ENCODE data around the gene CCR8. TPM values are rescaled to one million over a fixed set of nuclear protein-coding genes. Genes with fewer than 3 reads are reported as not detected.

CCR8 gene
- total RNA-seq, 1 experiment from 2014 or later, result not detected

DNA sequence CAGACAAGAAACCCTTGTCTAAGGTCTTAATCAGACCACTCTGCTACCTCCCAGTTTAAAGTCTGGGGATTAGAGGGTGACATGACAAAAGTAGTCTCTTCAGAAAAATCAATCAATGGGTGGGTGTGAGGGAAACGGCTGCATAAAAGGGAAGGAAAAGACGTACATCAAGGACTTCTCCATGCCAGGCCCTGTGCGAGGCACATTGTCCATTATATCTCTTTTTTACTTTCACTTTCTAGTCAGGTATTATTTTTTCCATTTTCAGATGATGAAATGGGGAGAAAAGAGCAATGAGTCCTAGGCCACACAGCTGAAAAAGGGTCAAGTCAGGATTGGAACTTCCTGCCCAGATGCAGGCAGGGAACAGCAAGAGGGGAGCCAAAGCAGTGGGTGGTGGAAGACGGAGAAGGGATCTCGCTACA, 45.0 kb upstream of the CCR8 start (continued):
- TF ChIP-seq, protein P1, sequence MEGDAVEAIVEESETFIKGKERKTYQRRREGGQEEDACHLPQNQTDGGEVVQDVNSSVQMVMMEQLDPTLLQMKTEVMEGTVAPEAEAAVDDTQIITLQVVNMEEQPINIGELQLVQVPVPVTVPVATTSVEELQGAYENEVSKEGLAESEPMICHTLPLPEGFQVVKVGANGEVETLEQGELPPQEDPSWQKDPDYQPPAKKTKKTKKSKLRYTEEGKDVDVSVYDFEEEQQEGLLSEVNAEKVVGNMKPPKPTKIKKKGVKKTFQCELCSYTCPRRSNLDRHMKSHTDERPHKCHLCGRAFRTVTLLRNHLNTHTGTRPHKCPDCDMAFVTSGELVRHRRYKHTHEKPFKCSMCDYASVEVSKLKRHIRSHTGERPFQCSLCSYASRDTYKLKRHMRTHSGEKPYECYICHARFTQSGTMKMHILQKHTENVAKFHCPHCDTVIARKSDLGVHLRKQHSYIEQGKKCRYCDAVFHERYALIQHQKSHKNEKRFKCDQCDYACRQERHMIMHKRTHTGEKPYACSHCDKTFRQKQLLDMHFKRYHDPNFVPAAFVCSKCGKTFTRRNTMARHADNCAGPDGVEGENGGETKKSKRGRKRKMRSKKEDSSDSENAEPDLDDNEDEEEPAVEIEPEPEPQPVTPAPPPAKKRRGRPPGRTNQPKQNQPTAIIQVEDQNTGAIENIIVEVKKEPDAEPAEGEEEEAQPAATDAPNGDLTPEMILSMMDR (IDR thresholded peaks at IDR 0.05 in 2 of 3, conservative IDR thresholded peaks at IDR 0.05 in 1 of 3; ENCODE audit: borderline replicate concordance in 1 of 3, insufficient read depth in 1 of 3, low read depth in 2 of 3, low read length in 2 of 3), result no peak
- TF ChIP-seq ATF3 (IDR thresholded peaks at IDR 0.05) (no peak), SRF (IDR thresholded peaks at IDR 0.05; ENCODE audit: low read depth) (no peak), JUND (IDR thresholded peaks at IDR 0.05) (no peak)

GRCh38 chr3:39285332-39285731, 44.2 kb upstream of the CCR8 start:
- no peaks in the 10 kb centered on the region for H4K20me1 ChIP-seq (ENCODE audit: insufficient read depth)
- H3K9ac ChIP-seq (ENCODE audit: low read length), result no peak overlapping the region
- H3K9me2 ChIP-seq (ENCODE audit: insufficient read depth), result no peaks in the 10 kb centered on the region
- no peak overlapping the region for H2AFZ ChIP-seq (ENCODE audit: low read depth, low read length, poor library complexity, severe bottlenecking)
- TF ChIP-seq EGR1 (IDR thresholded peaks at IDR 0.05; ENCODE audit: low read depth) (no peak), SP1 (IDR thresholded peaks at IDR 0.05; ENCODE audit: low read depth) (no peak), FOSL1 (IDR thresholded peaks at IDR 0.05; ENCODE audit: low read depth) (no peak), EZH2 (IDR thresholded peaks at IDR 0.05) (no peak), REST (IDR thresholded peaks at IDR 0.05; ENCODE audit: low read depth) (no peak), YY1 (IDR thresholded peaks at IDR 0.05; ENCODE audit: extremely low read depth, insufficient replicate concordance, low read depth, low read length) (no peak), POLR2A (IDR thresholded peaks at IDR 0.05; ENCODE audit: borderline replicate concordance, extremely low read depth, insufficient read depth, insufficient read length) (no peak), SIN3A (IDR thresholded peaks at IDR 0.05; ENCODE audit: low read depth) (no peak), TCF7L2 (IDR thresholded peaks at IDR 0.05; ENCODE audit: borderline replicate concordance, extremely low read depth, insufficient read depth, insufficient read length) (no peak), CBX3 (IDR thresholded peaks at IDR 0.05; ENCODE audit: low read depth) (no peak), CEBPB (IDR thresholded peaks at IDR 0.05; ENCODE audit: low read depth) (no peak), SRF (IDR thresholded peaks at IDR 0.05; ENCODE audit: low read depth) (no peak)
- TF ChIP-seq, protein P1 (IDR thresholded peaks at IDR 0.05 in 2 of 3, conservative IDR thresholded peaks at IDR 0.05 in 1 of 3; ENCODE audit: borderline replicate concordance in 1 of 3, insufficient read depth in 1 of 3, low read depth in 2 of 3, low read length in 2 of 3), result no peak
- H3K27ac ChIP-seq (ENCODE audit: low read depth, low read length), result no peak overlapping the region
- ChIA-PET POLR2A (no interaction called here), CTCF (no interaction called here), RAD21 (ENCODE audit: low non-redundant PET in 1 of 2, low total read pairs in 2 of 2, uncharacterized antibody in 2 of 2, unreplicated experiment in 2 of 2) (interaction anchor here in 1 of 2 experiments (0.6 kb wide), 1 partner anchor 99 kb away, joined by 4 read pairs; no protein-coding TSS in a partner anchor)
- intact Hi-C loops (cut with micrococcal nuclease), result no loop called here
- H3K4me3 ChIP-seq (replicated peaks in 1 of 2; ENCODE audit: low read depth in 1 of 2, low read length in 2 of 2), result no peak overlapping the region
- no peaks in the 10 kb centered on the region for H3K27me3 ChIP-seq (ENCODE audit: insufficient read depth, low read length)
- ATAC-seq (no peak), DNase-seq (ENCODE audit: low read depth, low spot score) (no peak)
- peaks cover 0 to 2% of the 10 kb centered on the region in 2 experiments; a peak in 1 of 4 replicates for H3K4me1 ChIP-seq (ENCODE audit: control insufficient read depth in 1 of 2, insufficient read depth in 2 of 2, low read length in 2 of 2)
- no peaks in the 10 kb centered on the region for H3K9me3 ChIP-seq (ENCODE audit: control insufficient read depth in 1 of 2, insufficient read depth in 1 of 2, low read depth in 1 of 2, low read length in 2 of 2)
- H3K79me2 ChIP-seq (ENCODE audit: insufficient read depth, low read length), result no peaks in the 10 kb centered on the region
- BruUV-seq (replicated peaks), result no TSS peak
- no peak overlapping the region for H3K4me2 ChIP-seq (ENCODE audit: low read length)
- H3K36me3 ChIP-seq (ENCODE audit: control insufficient read depth in 1 of 2, insufficient read depth in 2 of 2, low read length in 2 of 2), result no peaks in the 10 kb centered on the region
